MM.1S (cell line): Measurements from ENCODE around the gene PLEKHO1.
"Not testable (repeated sequence)": the region's sequence is repeated elsewhere in the genome, so short reads cannot be mapped to it uniquely, and the experiment has no call there.

Experiments used
- DNase-seq: peaks from one replicate; pipeline ENCODE4 v3.0.0-alpha.2; 2015
- H2AFZ ChIP-seq: fragments of 300-600 bp; sonication (generic); 2 replicates; pipeline ENCODE4 v1.6.0; 2016; ENCODE audit warnings: antibody characterized with exemption, low read length
- H3F3A ChIP-seq: fragments of 300-600 bp; sonication (generic); 2 replicates; pipeline ENCODE4 v1.6.1; 2016; ENCODE audit warnings: mild to moderate bottlenecking, antibody characterized with exemption, low read length, moderate library complexity, mixed read lengths; ENCODE audit not compliant: insufficient read depth
- H3K27ac ChIP-seq: fragments of 300-600 bp; sonication (generic); 2 replicates; pipeline ENCODE4 v1.5.1; 2016; ENCODE audit warnings: mild to moderate bottlenecking, low read length
- H3K27me3 ChIP-seq: fragments of 300-600 bp; sonication (generic); replicated peaks from 2 replicates; pipeline ENCODE4 v1.6.0; 2016; ENCODE audit warnings: low read length; ENCODE audit not compliant: insufficient read depth
- H3K36me3 ChIP-seq: fragments of 300-600 bp; sonication (generic); replicated peaks from 2 replicates; pipeline ENCODE4 v1.6.1; 2016; ENCODE audit warnings: mild to moderate bottlenecking, low read length, mixed read lengths; ENCODE audit not compliant: insufficient read depth
- H3K4me1 ChIP-seq: fragments of 300-600 bp; sonication (generic); 2 replicates; pipeline ENCODE4 v1.6.1; 2016; ENCODE audit warnings: low read length, mixed read lengths
- H3K4me2 ChIP-seq: fragments of 300-600 bp; sonication (generic); 2 replicates; pipeline ENCODE4 v1.6.0; 2016; ENCODE audit warnings: low read depth, low read length
- H3K4me3 ChIP-seq: fragments of 300-600 bp; sonication (generic); 2 replicates; pipeline ENCODE4 v1.5.1; 2016; ENCODE audit warnings: low read length, mixed read lengths
- H3K79me2 ChIP-seq: fragments of 300-600 bp; sonication (generic); 2 replicates; pipeline ENCODE4 v1.6.1; 2016; ENCODE audit warnings: mixed run types, low read length, mixed read lengths
- H3K9ac ChIP-seq: fragments of 300-600 bp; sonication (generic); 2 replicates; pipeline ENCODE4 v1.6.1; 2016; ENCODE audit warnings: low read length, mixed read lengths
- H3K9me2 ChIP-seq: fragments of 300-600 bp; sonication (generic); replicated peaks from 2 replicates; pipeline ENCODE4 v1.6.1; 2016; ENCODE audit warnings: mild to moderate bottlenecking, low read length, mixed read lengths; ENCODE audit not compliant: insufficient read depth
- H3K9me3 ChIP-seq: fragments of 300-600 bp; sonication (generic); replicated peaks from 2 replicates; pipeline ENCODE4 v1.6.1; 2016; ENCODE audit warnings: mild to moderate bottlenecking, low read length, mixed read lengths; ENCODE audit not compliant: insufficient read depth
- H4K20me1 ChIP-seq: fragments of 300-600 bp; sonication (generic); 2 replicates; pipeline ENCODE4 v1.6.1; 2016; ENCODE audit warnings: mild to moderate bottlenecking, low read length, moderate library complexity, mixed read lengths; ENCODE audit not compliant: insufficient read depth
- EZH2 ChIP-seq: fragments of 300-600 bp; sonication (generic); optimal IDR thresholded peaks from 2 replicates; pipeline ENCODE3; 2017; ENCODE audit warnings: low read depth, mild to moderate bottlenecking, antibody characterized with exemption, low read length, mixed read lengths
- EZH2phosphoT487 ChIP-seq: fragments of 300-600 bp; sonication (generic); IDR thresholded peaks from 2 replicates; pipeline ENCODE4 v1.6.1; 2018; ENCODE audit warnings: antibody characterized with exemption, low read length
- TF ChIP-seq, protein P1 (sequence below): fragments of 300-600 bp; sonication (generic); IDR thresholded peaks from 2 replicates; pipeline ENCODE4 v1.5.1; 2016; ENCODE audit warnings: antibody characterized with exemption, low read length, mixed read lengths

The PLEKHO1 gene

DNA sequence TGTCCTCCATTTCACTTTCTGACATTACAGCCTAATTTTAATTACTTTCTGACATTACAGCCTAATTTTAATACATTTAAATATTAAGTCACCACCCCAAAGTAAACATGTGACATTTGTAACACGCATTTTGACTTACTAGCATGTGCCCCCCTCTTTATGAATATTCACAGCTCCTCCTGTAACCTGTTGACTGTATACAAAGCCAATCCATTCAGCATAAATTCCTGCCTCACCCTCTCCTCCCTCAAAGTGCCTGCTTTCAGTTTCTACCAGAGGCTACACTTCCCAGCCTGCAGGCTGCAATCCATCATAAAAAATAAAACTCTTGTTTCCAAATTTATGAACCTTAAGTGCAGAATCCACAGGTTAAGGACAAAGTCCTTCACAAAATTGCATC, 46.7 kb downstream of the PLEKHO1 start:
- Histone ChIP-seq H3K4me2 (no peak overlapping the region), H3K36me3 (no peaks in the 10 kb centered on the region), H3K9me2 (no peaks in the 10 kb centered on the region), H3K4me3 (no peak overlapping the region), H4K20me1 (no peaks in the 10 kb centered on the region), H3K9me3 (no peaks in the 10 kb centered on the region), H2AFZ (0 out of 2 replicates have a peak overlapping the region, but pooled peaks have one; percentile 2), H3F3A (no peaks in the 10 kb centered on the region), H3K9ac (no peak overlapping the region), H3K4me1 (no peaks in the 10 kb centered on the region), H3K27ac (no peak overlapping the region), H3K27me3 (no peaks in the 10 kb centered on the region), H3K79me2 (no peaks in the 10 kb centered on the region)
- TF ChIP-seq EZH2phosphoT487 (no peak), EZH2 (no peak)
- TF ChIP-seq, protein P1, sequence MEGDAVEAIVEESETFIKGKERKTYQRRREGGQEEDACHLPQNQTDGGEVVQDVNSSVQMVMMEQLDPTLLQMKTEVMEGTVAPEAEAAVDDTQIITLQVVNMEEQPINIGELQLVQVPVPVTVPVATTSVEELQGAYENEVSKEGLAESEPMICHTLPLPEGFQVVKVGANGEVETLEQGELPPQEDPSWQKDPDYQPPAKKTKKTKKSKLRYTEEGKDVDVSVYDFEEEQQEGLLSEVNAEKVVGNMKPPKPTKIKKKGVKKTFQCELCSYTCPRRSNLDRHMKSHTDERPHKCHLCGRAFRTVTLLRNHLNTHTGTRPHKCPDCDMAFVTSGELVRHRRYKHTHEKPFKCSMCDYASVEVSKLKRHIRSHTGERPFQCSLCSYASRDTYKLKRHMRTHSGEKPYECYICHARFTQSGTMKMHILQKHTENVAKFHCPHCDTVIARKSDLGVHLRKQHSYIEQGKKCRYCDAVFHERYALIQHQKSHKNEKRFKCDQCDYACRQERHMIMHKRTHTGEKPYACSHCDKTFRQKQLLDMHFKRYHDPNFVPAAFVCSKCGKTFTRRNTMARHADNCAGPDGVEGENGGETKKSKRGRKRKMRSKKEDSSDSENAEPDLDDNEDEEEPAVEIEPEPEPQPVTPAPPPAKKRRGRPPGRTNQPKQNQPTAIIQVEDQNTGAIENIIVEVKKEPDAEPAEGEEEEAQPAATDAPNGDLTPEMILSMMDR: no peak
- no peak for DNase-seq

DNA sequence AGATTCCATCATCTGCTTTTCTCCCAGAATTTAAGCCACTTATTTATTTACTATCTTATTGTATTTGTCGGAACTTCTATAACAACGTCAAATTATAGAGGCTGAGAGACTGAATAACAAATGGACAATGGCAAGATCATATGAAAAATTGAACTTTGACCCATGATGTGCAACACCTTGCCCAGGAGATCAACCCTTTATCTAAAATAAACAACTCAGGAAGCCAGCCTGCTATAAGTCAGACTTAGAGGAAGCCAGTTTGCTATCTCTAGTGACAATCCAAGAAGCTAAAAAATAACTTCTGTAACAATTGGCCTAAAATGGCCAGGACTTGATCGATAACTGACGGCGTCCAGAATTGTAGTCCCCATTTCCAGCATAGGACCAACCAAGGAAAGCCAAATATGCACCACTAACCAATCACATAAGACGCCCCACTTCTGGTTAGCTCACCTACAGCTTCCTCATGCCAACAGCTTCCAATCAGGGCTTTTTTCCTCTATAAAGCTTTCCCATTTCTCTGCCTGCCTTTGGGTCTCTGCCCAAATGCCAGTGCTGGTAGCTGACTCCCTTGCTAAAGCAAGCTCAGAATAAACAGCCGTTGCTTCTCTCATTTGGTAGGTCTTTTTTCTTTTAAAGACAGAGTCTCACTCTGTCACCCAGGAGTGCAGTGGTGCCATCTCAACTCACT, 57.7 kb downstream of the PLEKHO1 start:
- H3K27me3 ChIP-seq: no peaks in the 10 kb centered on the region
- H3K79me2 ChIP-seq: no peaks in the 10 kb centered on the region
- H3F3A ChIP-seq: no peaks in the 10 kb centered on the region
- no peaks in the 10 kb centered on the region for H3K4me1 ChIP-seq
- H3K36me3 ChIP-seq: no peaks in the 10 kb centered on the region
- no peaks in the 10 kb centered on the region for H3K9me2 ChIP-seq
- H3K4me2 ChIP-seq: no peak overlapping the region
- no peak overlapping the region for H3K4me3 ChIP-seq
- H3K9me3 ChIP-seq: no peaks in the 10 kb centered on the region
- no peaks in the 10 kb centered on the region for H4K20me1 ChIP-seq
- H3K9ac ChIP-seq: no peak overlapping the region
- no peak overlapping the region for H3K27ac ChIP-seq
- TF ChIP-seq, protein P1: no peak
- TF ChIP-seq EZH2: no peak
- no peak for TF ChIP-seq EZH2phosphoT487
- no peak for DNase-seq
- H2AFZ ChIP-seq: no peak overlapping the region

DNA sequence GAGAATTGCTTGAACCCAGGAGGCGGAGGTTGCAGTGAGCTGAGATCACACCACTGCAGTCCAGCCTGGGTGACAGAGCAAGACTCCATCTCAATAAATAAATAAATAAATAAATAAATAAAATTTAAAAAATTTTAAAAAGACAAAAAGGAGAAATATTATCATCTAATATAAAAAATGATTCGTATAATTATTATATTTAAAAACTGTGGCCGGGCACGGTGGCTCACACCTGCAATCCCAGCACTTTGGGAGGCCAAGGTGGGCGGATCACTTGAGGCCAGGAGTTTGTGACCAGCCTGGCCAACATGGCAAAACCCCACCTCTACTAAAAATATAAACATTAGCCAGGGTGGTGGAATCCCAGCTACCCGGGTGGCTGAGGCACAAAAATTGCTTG, 58.7 kb downstream of the PLEKHO1 start:
- H3K9me2 ChIP-seq, H3K27ac ChIP-seq, H3K4me3 ChIP-seq, H3K9ac ChIP-seq, H3K36me3 ChIP-seq, DNase-seq, H3K4me1 ChIP-seq, H4K20me1 ChIP-seq, H3K4me2 ChIP-seq, H3K27me3 ChIP-seq, H3K79me2 ChIP-seq, H3F3A ChIP-seq, H2AFZ ChIP-seq, H3K9me3 ChIP-seq: not testable (repeated sequence)
